Activated naive CD4-positive, alpha-beta T cell treated with anti-CD3 and anti-CD28 coated beads, Interleukin-2, amount 50 U/mL, for 72 hours (primary cell): ENCODE results near the gene MAPK13. TPM values are rescaled to one million over a fixed set of nuclear protein-coding genes. Genes with fewer than 3 reads are reported as not detected.
"Not testable (repeated sequence)": the region's sequence is repeated elsewhere in the genome, so short reads cannot be mapped to it uniquely, and the experiment has no call there.

Experiments used
- ATAC-seq, 2 donors: fragments of 150-1000 bp; cut with Tn5 transposase; 2 replicates each; pipeline ENCODE4 v1.10.0; 2021; ENCODE audit warnings: mild to moderate bottlenecking in 2 of 2, moderate library complexity in 2 of 2
- DNase-seq, 2 donors: peaks; one replicate each; pipeline ENCODE4 v3.0.0; 2021 to 2022; ENCODE audit warnings: low spot score in 2 of 2
- H3K27ac Mint-ChIP-seq, 2 donors: one replicate each; pipeline ENCODE4 v1.8.0; 2022; ENCODE audit warnings: mild to moderate bottlenecking in 2 of 2, mixed read lengths in 2 of 2
- H3K36me3 Mint-ChIP-seq, 2 donors: one replicate each; pipeline ENCODE4 v1.8.0; 2022; ENCODE audit warnings: mixed read lengths in 2 of 2
- H3K9me3 Mint-ChIP-seq, 2 donors: one replicate each; pipeline ENCODE4 v1.8.0; 2022; ENCODE audit warnings: mixed read lengths in 2 of 2
- total RNA-seq, 2 donors: library from RNA; stranded (reverse); gene quantifications; one replicate each; pipeline ENCODE4 v1.2.3, GENCODE V29; 2022

The MAPK13 gene
- total RNA-seq = 10 to 100 TPM; 33.6 to 58.9 TPM

- ATAC-seq (peak; percentile 27 to 40), DNase-seq (peak in 1 of 2 donors; percentile 42)
- H3K36me3 Mint-ChIP-seq = peaks cover 14% of the 10 kb centered on the region in 2 donors
- peak within 1 kb of the TSS; percentile 93 to 94 for H3K27ac Mint-ChIP-seq
- no peaks in the 10 kb centered on the region for H3K9me3 Mint-ChIP-seq
Measured at GRCh38 chr6:36129941-36130666, at the start of gene MAPK13. Gene MAPK13, plus strand, starts transcription at chr6:36130513. Its CDS starts 70 bp downstream, at chr6:36130583.

- DNase-seq = no peak
- no peak for ATAC-seq
- peaks cover 0 to 15% of the 10 kb centered on the region in 2 donors for H3K9me3 Mint-ChIP-seq
- H3K27ac Mint-ChIP-seq = peak overlapping the region in 1 of 2 donors; percentile 5
- peaks cover 34 to 66% of the 10 kb centered on the region in 2 donors for H3K36me3 Mint-ChIP-seq
Measured at GRCh38 chr6:36082318-36082717, 48.0 kb upstream of the MAPK13 start.

DNA sequence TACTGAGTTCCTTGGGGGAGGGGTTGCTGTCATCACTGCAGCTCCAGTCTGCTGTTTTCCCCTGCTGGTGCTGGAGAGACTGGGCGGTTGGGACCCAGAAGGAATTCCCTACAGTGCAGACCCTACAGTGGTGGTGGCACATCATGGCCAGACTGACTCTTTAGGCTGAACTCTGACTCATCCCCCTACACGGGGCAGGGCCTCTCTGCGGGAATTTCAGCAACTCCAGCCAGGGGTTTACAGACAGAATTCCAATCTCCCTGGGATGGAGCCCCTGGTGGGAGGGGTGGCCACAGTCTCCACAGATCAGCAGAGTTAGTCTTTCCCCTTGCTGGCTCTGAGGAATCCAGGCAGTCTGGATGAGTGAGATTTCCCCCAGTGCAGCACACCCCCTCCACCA, 46.9 kb upstream of the MAPK13 start:
- no peak overlapping the region for H3K27ac Mint-ChIP-seq
- DNase-seq = no peak
- peaks cover 0 to 21% of the 10 kb centered on the region in 2 donors for H3K9me3 Mint-ChIP-seq
- ATAC-seq = no peak
- peaks cover 34 to 74% of the 10 kb centered on the region in 2 donors for H3K36me3 Mint-ChIP-seq

GRCh38 chr6:36088204-36088603, 42.1 kb upstream of the MAPK13 start:
- H3K27ac Mint-ChIP-seq = peak overlapping the region in 1 of 2 donors; percentile 4
- not testable (repeated sequence) for ATAC-seq, DNase-seq
- peaks cover 0 to 16% of the 10 kb centered on the region in 2 donors for H3K9me3 Mint-ChIP-seq
- peaks cover 12 to 28% of the 10 kb centered on the region in 2 donors for H3K36me3 Mint-ChIP-seq

DNA sequence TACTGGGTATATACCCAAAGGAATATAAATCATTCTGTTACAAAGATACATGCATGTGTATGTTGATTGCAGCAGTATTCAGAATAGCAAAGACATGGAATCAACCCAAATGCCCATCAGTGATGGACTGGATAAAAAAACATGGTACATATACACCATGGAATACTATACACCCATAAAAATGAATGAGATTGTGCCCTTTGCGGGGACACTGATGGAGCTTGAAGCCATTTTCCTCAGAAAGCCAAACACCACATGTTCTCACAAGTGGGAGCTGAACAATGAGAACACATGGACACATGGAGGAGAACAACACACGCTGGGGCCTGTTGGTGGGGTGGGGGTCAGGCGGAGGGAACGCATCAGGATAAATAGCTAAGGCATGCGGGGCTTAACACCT, 41.3 kb upstream of the MAPK13 start:
- DNase-seq (no peak), ATAC-seq (no peak)
- H3K36me3 Mint-ChIP-seq = peaks cover 6 to 23% of the 10 kb centered on the region in 2 donors
- peak overlapping the region in 1 of 2 donors; percentile 2 for H3K27ac Mint-ChIP-seq
- H3K9me3 Mint-ChIP-seq = peaks cover 0 to 16% of the 10 kb centered on the region in 2 donors

DNA sequence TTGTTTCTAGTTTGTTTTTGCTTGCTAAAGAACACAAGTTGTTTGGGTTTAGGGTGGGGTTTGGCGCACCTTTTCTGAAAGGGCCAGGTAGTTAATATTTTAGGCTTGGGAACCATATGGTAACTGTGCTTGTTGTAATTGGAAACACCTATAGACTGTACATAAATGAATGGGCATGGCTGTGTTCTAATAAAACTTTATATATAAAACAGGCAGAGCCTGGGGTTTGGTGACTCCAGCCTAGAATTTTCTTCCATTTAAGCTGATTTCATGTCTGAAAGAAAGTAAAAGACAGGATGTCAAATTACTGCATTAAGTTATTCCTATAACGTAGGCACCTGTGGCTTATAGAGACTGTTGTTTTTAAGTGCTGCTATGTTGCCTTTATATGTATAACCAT, 36.1 kb upstream of the MAPK13 start:
- no peak for ATAC-seq
- DNase-seq = no peak
- Mint-ChIP-seq H3K27ac (peak overlapping the region in 1 of 2 donors; percentile 51), H3K9me3 (no peaks in the 10 kb centered on the region), H3K36me3 (no peaks in the 10 kb centered on the region)

- Mint-ChIP-seq H3K27ac (peak overlapping the region; percentile 9 to 51), H3K36me3 (no peaks in the 10 kb centered on the region)
Measured at GRCh38 chr6:36094753-36095496, 35.4 kb upstream of the MAPK13 start.

DNA sequence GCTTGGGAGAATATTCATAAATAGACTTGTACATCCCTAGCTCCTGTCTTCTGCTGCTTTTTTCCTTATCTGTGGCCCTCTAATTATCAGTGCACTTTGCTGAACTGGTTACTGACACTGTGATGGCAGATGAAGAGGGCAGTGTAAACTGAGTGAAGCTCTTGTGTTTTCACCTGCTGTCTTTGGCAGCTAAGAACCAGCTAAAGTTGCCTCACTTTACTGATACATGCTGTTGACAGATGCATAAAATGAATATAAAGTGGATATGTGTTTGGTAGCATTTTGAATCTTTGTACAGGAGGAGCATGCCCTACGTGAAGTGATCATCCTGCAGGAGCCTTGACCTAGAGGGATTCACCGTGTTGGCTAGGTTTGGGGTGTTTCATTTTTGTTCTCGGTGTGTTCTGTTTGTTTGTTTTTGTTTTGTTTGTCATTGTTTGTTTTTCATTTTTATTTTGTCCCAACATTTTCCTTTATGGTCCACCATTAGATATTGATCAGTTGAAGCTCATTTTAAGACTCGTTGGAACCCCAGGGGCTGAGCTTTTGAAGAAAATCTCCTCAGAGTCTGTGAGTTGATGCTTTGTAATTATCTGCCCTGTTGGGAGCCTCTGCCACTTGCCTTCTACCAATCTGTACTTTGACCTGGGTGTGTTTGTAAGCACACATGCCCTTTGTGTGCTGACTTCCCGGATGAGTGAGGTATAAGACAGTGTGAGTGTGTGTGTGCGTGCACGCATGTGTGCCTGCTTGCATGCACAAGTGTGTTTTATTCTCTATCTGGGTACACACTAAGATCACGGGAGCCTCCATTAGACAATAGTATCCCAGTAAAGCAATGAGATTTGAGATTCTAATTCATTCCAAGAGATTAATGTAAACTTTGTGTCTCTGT, 34.6 kb upstream of the MAPK13 start:
- ATAC-seq (peak; percentile 42 to 46), DNase-seq (no peak)
- H3K9me3 Mint-ChIP-seq = no peaks in the 10 kb centered on the region
- no peaks in the 10 kb centered on the region for H3K36me3 Mint-ChIP-seq
- H3K27ac Mint-ChIP-seq = peak overlapping the region in 1 of 2 donors; percentile 9

More at GRCh38 chr6:36094753-36095496, 35.4 kb upstream of the MAPK13 start:
- ATAC-seq (peak; percentile 93 to 96), DNase-seq (peak; percentile 70 to 79)
- no peaks in the 10 kb centered on the region for H3K9me3 Mint-ChIP-seq

GRCh38 chr6:36098253-36098919, 31.9 kb upstream of the MAPK13 start:
- peaks cover 6 to 11% of the 10 kb centered on the region in 2 donors for H3K36me3 Mint-ChIP-seq
- no peak for ATAC-seq
- DNase-seq = no peak
- no peak overlapping the region for H3K27ac Mint-ChIP-seq
- H3K9me3 Mint-ChIP-seq = no peaks in the 10 kb centered on the region

- peak overlapping the region in 1 of 2 donors; percentile 34 for H3K27ac Mint-ChIP-seq
- no peaks in the 10 kb centered on the region for H3K9me3 Mint-ChIP-seq
- H3K36me3 Mint-ChIP-seq = peaks cover 6 to 11% of the 10 kb centered on the region in 2 donors
- ATAC-seq = no peak
- DNase-seq = no peak
Measured at GRCh38 chr6:36098920-36099647, 31.2 kb upstream of the MAPK13 start.

- Mint-ChIP-seq H3K36me3 (peaks cover 6 to 11% of the 10 kb centered on the region in 2 donors), H3K9me3 (no peaks in the 10 kb centered on the region), H3K27ac (no peak overlapping the region)
- ATAC-seq (no peak), DNase-seq (no peak)
Measured at GRCh38 chr6:36099869-36100483, 30.3 kb upstream of the MAPK13 start.

GRCh38 chr6:36101691-36102090, 28.6 kb upstream of the MAPK13 start:
- ATAC-seq = no peak
- no peak for DNase-seq
- H3K9me3 Mint-ChIP-seq = no peaks in the 10 kb centered on the region
- no peak overlapping the region for H3K27ac Mint-ChIP-seq
- H3K36me3 Mint-ChIP-seq = peaks cover 6 to 11% of the 10 kb centered on the region in 2 donors

DNA sequence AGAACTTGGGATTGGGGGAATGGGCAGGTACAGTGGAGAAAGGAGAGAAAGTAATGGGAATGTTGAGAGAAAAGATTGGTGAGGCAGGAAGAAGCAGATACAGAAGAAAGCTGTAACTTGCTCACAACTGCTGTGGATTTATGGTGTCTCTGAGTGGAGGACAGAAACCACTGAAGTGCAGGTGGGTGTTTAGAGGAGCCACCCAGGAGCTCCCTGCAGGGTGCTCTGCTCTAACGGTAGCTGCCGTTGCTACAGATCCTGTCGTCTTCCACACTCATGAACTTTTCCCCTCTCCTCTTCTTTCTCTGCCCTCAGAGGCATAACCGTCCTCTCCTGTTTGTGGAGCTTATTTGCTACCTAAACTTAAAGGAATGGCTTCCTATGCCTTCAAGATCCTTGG, 27.5 kb upstream of the MAPK13 start:
- DNase-seq (no peak), ATAC-seq (no peak)
- Mint-ChIP-seq H3K36me3 (peaks cover 6 to 17% of the 10 kb centered on the region in 2 donors), H3K9me3 (no peaks in the 10 kb centered on the region), H3K27ac (peak overlapping the region in 1 of 2 donors; percentile 59)

DNA sequence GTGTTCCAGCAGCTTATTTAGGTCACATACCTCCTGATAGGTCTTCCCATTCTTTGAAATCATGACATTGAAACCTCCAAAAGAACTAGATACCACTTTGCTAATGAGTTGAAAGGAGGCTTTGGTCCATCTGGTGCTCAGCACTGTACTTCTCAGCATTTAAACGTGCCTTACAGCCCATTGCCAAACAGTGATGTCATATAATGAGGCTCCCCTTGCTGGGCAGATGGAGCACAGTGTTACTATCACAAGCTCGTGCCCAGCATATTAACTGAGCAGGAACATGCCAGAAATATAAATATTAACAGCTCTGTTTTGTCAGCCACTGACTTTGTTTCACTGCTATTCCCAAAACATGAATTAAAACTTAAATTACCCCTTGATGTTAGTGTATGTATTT, 25.5 kb upstream of the MAPK13 start:
- H3K36me3 Mint-ChIP-seq = peaks cover 6 to 30% of the 10 kb centered on the region in 2 donors
- no peak for DNase-seq
- ATAC-seq = no peak
- H3K27ac Mint-ChIP-seq = peak overlapping the region in 1 of 2 donors; percentile 64
- H3K9me3 Mint-ChIP-seq = no peaks in the 10 kb centered on the region

GRCh38 chr6:36109092-36109491, 21.2 kb upstream of the MAPK13 start:
- peaks cover 0 to 24% of the 10 kb centered on the region in 2 donors for H3K36me3 Mint-ChIP-seq
- DNase-seq = no peak
- ATAC-seq = peak; percentile 37 to 66

More at GRCh38 chr6:36109092-36109491, 21.2 kb upstream of the MAPK13 start:
- Mint-ChIP-seq H3K9me3 (no peaks in the 10 kb centered on the region), H3K27ac (peak overlapping the region; percentile 70 to 90)
